IMR-90 (cell line): ENCODE results near the gene RELCH. TPM values are rescaled to one million over a fixed set of nuclear protein-coding genes. Genes with fewer than 3 reads are reported as not detected.

ENCODE experiments used
- ATAC-seq: fragments of 200-7000 bp; cut with Tn5 transposase; 2 replicates; pipeline ENCODE4 v1.9.1; 2020; ENCODE audit warnings: low read depth, mild to moderate bottlenecking, moderate library complexity
- BruUV-seq: library from RNA; stranded (reverse); fragments of 400-500 nt; replicated peaks from 2 replicates; lab custom pipeline; 2021; lab: Mats Ljungman, UMichigan
- CTCF ChIA-PET: fragments of 300-600 bp; formaldehyde crosslinking; extraction: SDS; loops from one replicate; lab custom pipeline; 2021; ENCODE audit warnings: antibody characterized with exemption; lab: Yijun Ruan, JAX
- POLR2A ChIA-PET: fragments of 300-600 bp; sonication (Branson Sonifier 250); formaldehyde crosslinking; loops from one replicate; lab custom pipeline; 2022; ENCODE audit warnings: antibody characterized with exemption; ENCODE audit not compliant: unreplicated experiment; lab: Charles Lee
- DNase-seq: peaks from one replicate; pipeline ENCODE4 v3.0.0; 2013
- H2AFZ ChIP-seq: replicated peaks from 2 replicates; pipeline ENCODE3; 2013; ENCODE audit warnings: low read length, mild to moderate bottlenecking; ENCODE audit not compliant: poor library complexity
- H2AK5ac ChIP-seq: 2 replicates; pipeline ENCODE4 v1.6.1; 2013; ENCODE audit warnings: low read depth, low read length, inconsistent platforms
- H2AK9ac ChIP-seq: replicated peaks from 2 replicates; pipeline ENCODE3; 2013; ENCODE audit warnings: mild to moderate bottlenecking, low read depth, low read length, moderate library complexity; ENCODE audit not compliant: poor library complexity
- H2BK120ac ChIP-seq: 2 replicates; pipeline ENCODE4 v1.6.1; 2013; ENCODE audit warnings: low read depth, low read length, inconsistent platforms
- H2BK15ac ChIP-seq: 3 replicates; pipeline ENCODE4 v1.6.1; 2013; ENCODE audit warnings: low read depth, low read length, inconsistent platforms
- H2BK20ac ChIP-seq: 2 replicates; pipeline ENCODE4 v1.6.1; 2013; ENCODE audit warnings: low read depth, mild to moderate bottlenecking, inconsistent platforms, low read length, moderate library complexity
- H2BK5ac ChIP-seq: 2 replicates; pipeline ENCODE4 v1.6.1; 2013; ENCODE audit warnings: mild to moderate bottlenecking, low read depth, low read length, inconsistent platforms; ENCODE audit not compliant: poor library complexity, severe bottlenecking
- H3K14ac ChIP-seq: replicated peaks from 2 replicates; pipeline ENCODE4 v1.6.1; 2013; ENCODE audit warnings: low read depth, low read length, inconsistent platforms
- H3K18ac ChIP-seq: 2 replicates; pipeline ENCODE4 v1.6.1; 2013; ENCODE audit warnings: low read depth, low read length, control low read depth
- H3K23ac ChIP-seq: 2 replicates; pipeline ENCODE4 v1.6.1; 2013; ENCODE audit warnings: low read depth, low read length, inconsistent platforms
- H3K27ac ChIP-seq: 2 replicates; pipeline ENCODE4 v1.5.1; 2013; ENCODE audit warnings: mild to moderate bottlenecking, control low read depth, low read length; ENCODE audit not compliant: insufficient read depth
- H3K27me3 ChIP-seq: 2 replicates; pipeline ENCODE4 v1.6.1; 2013; ENCODE audit warnings: low read length; ENCODE audit not compliant: control insufficient read depth, insufficient read depth
- H3K36me3 ChIP-seq: 2 replicates; pipeline ENCODE4 v1.6.1; 2013; ENCODE audit warnings: low read length, mixed read lengths; ENCODE audit not compliant: control insufficient read depth, insufficient read depth
- H3K4ac ChIP-seq: 2 replicates; pipeline ENCODE4 v1.6.1; 2013; ENCODE audit warnings: low read depth, low read length, inconsistent platforms
- H3K4me1 ChIP-seq: 2 replicates; pipeline ENCODE4 v1.6.1; 2013; ENCODE audit warnings: low read length, mixed read lengths; ENCODE audit not compliant: control insufficient read depth, insufficient read depth
- H3K4me2 ChIP-seq: 2 replicates; pipeline ENCODE4 v1.6.1; 2013; ENCODE audit warnings: low read depth, mild to moderate bottlenecking, control low read depth, low read length, moderate library complexity
- H3K4me3 ChIP-seq: 2 replicates; pipeline ENCODE4 v1.5.1; 2013; ENCODE audit warnings: low read depth, mild to moderate bottlenecking, control low read depth, low read length, moderate library complexity; ENCODE audit not compliant: insufficient read depth
- H3K56ac ChIP-seq: 2 replicates; pipeline ENCODE4 v1.6.1; 2013; ENCODE audit warnings: low read length, inconsistent platforms; ENCODE audit not compliant: insufficient read depth; ENCODE audit errors: extremely low read depth
- H3K79me1 ChIP-seq, 2 experiments: 2 replicates each; pipeline ENCODE4 v1.6.1; 2013; ENCODE audit warnings: low read length in 2 of 2, inconsistent platforms in 1 of 2, low read depth in 1 of 2
- H3K9ac ChIP-seq: 2 replicates; pipeline ENCODE4 v1.6.1; 2013; ENCODE audit warnings: low read depth, low read length, control low read depth
- H3K9me1 ChIP-seq: 2 replicates; pipeline ENCODE4 v1.6.1; 2013; ENCODE audit warnings: low read length, inconsistent platforms; ENCODE audit not compliant: insufficient read depth
- H3K9me3 ChIP-seq: 2 replicates; pipeline ENCODE4 v1.6.1; 2013; ENCODE audit warnings: low read length; ENCODE audit not compliant: control insufficient read depth, insufficient read depth
- H4K20me1 ChIP-seq: 2 replicates; pipeline ENCODE4 v1.6.1; 2013; ENCODE audit warnings: low read length, inconsistent platforms; ENCODE audit not compliant: insufficient read depth
- H4K5ac ChIP-seq: 2 replicates; pipeline ENCODE4 v1.6.1; 2013; ENCODE audit warnings: mild to moderate bottlenecking, low read depth, low read length, control low read depth
- H4K8ac ChIP-seq, 2 experiments: 2 replicates each; pipeline ENCODE4 v1.6.1; 2013; ENCODE audit warnings: low read depth in 2 of 2, low read length in 2 of 2, control low read depth in 1 of 2, inconsistent platforms in 1 of 2
- H4K91ac ChIP-seq: 2 replicates; pipeline ENCODE4 v1.6.1; 2013; ENCODE audit warnings: low read depth, low read length, inconsistent platforms; ENCODE audit not compliant: insufficient read depth
- BHLHE40 ChIP-seq: fragments of 150-350 bp; IDR thresholded peaks from 2 replicates; pipeline ENCODE4 v1.6.1; 2016; ENCODE audit warnings: mild to moderate bottlenecking, low read depth, low read length
- CEBPB ChIP-seq: IDR thresholded peaks from 2 replicates; pipeline ENCODE4 v1.6.1; 2012; ENCODE audit warnings: low read depth, low read length, improper control_type of control experiment
- CHD1 ChIP-seq: IDR thresholded peaks from 2 replicates; pipeline ENCODE4 v1.6.1; 2012; ENCODE audit warnings: low read depth, low read length, improper control_type of control experiment
- FOS ChIP-seq: fragments of 150-350 bp; IDR thresholded peaks from 2 replicates; pipeline ENCODE4 v1.6.1; 2016; ENCODE audit warnings: low read depth, low read length
- MAFK ChIP-seq: IDR thresholded peaks from 2 replicates; pipeline ENCODE4 v1.6.1; 2012; ENCODE audit warnings: low read depth, low read length, improper control_type of control experiment
- MAZ ChIP-seq: IDR thresholded peaks from 2 replicates; pipeline ENCODE4 v1.6.1; 2012; ENCODE audit warnings: low read depth, mild to moderate bottlenecking, low read length, improper control_type of control experiment, moderate library complexity, borderline replicate concordance
- MXI1 ChIP-seq: IDR thresholded peaks from 2 replicates; pipeline ENCODE4 v1.6.1; 2012; ENCODE audit warnings: low read depth, mild to moderate bottlenecking, low read length, moderate library complexity, borderline replicate concordance
- NFE2L2 ChIP-seq: fragments of 150-350 bp; IDR thresholded peaks from 2 replicates; pipeline ENCODE4 v1.6.1; 2016; ENCODE audit warnings: low read depth, mild to moderate bottlenecking, low read length
- POLR2A ChIP-seq: IDR thresholded peaks from 2 replicates; pipeline ENCODE4 v1.6.1; 2012; ENCODE audit warnings: mild to moderate bottlenecking, low read depth, low read length
- RAD21 ChIP-seq: IDR thresholded peaks from 2 replicates; pipeline ENCODE4 v1.6.1; 2012; ENCODE audit warnings: low read length, improper control_type of control experiment
- RCOR1 ChIP-seq: IDR thresholded peaks from 2 replicates; pipeline ENCODE4 v1.6.1; 2012; ENCODE audit warnings: mild to moderate bottlenecking, low read length, improper control_type of control experiment; ENCODE audit not compliant: insufficient replicate concordance
- RFX5 ChIP-seq: IDR thresholded peaks from 2 replicates; pipeline ENCODE4 v1.8.0; 2012; ENCODE audit warnings: low read depth, mild to moderate bottlenecking, low read length, moderate library complexity
- SMC3 ChIP-seq: fragments of 150-350 bp; IDR thresholded peaks from 2 replicates; pipeline ENCODE4 v1.6.1; 2016; ENCODE audit warnings: low read depth, mild to moderate bottlenecking, antibody characterized with exemption, low read length, moderate library complexity
- USF2 ChIP-seq: fragments of 150-350 bp; IDR thresholded peaks from 2 replicates; pipeline ENCODE4 v1.6.1; 2017; ENCODE audit warnings: mild to moderate bottlenecking, antibody characterized with exemption, low read length, low read depth
- WGBS, 2 experiments: methylation state at CpG; one replicate each; pipeline versions ENCODE4 v1.1.5 to v1.1.7; 2013; ENCODE audit warnings: missing lambda C conversion rate in 2 of 2; ENCODE audit not compliant: insufficient read length in 1 of 2; ENCODE audit errors: extremely low coverage in 2 of 2; 5-methylcytosine and 5-hydroxymethylcytosine counted together
- dilution Hi-C: fragments of 300-500 bp; cut with HindIII; formaldehyde crosslinking; loops from one replicate; pipeline ENCODE4 v1.14.3; 2018; ENCODE audit warnings: low sequenced_read_pairs; ENCODE audit not compliant: unreplicated experiment
- in situ Hi-C: fragments of 300-500 bp; cut with MboI; formaldehyde crosslinking; loops from 3 replicates; pipeline ENCODE4 v1.14.3; 2019; ENCODE audit warnings: low sequenced_read_pairs, inconsistent platforms, mixed read lengths
- intact Hi-C: fragments of 100-400 bp; cut with micrococcal nuclease; formaldehyde crosslinking; loops from 2 replicates; pipeline ENCODE4 v1.10.0; 2022
- polyA plus RNA-seq, 3 experiments: library from polyadenylated mRNA; depleted of rRNA; stranded (reverse); fragments of >200 nt; gene quantifications; 2 replicates each; pipeline ENCODE4 v1.2.3, GENCODE V29; 2012; ENCODE audit warnings: low replicate concordance in 1 of 3
- total RNA-seq: library from RNA; depleted of rRNA; stranded (reverse); fragments of >200 nt; gene quantifications from 2 replicates; pipeline ENCODE4 v1.2.3, GENCODE V29; 2012
- TF ChIP-seq, protein P1 (sequence below): fragments of 150-350 bp; IDR thresholded peaks from 2 replicates; pipeline ENCODE4 v1.6.1; 2016; ENCODE audit warnings: low read depth, mild to moderate bottlenecking, low read length, moderate library complexity, borderline replicate concordance
- TF ChIP-seq, protein P2 (sequence below): conservative IDR thresholded peaks from 2 replicates; pipeline ENCODE4 v1.5.1; 2012; ENCODE audit warnings: mild to moderate bottlenecking, low read depth, low read length, improper control_type of control experiment

RELCH gene
- total and polyA plus RNA-seq, 2 of the 4 experiments (the other 2 are of a cell fraction) = 14.4 to 52.5 TPM

DNA sequence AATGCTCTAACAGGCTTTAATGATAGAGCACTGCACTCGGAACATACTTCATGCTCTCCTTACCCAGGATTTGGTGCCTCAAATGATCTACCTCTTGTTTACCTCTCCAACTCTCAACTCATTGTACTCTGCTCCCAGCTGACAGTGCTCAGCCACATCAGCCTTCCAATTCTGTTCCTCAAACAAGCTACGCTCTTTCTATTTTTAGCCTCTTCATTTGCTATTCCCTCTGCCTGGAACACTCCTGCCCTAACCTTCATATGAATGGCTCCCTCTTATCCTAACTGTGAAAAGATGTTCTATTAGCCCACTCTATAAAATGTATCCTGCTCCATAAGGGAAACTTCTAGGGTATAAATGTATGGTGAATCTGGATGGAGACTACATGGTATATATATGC lies 42.7 kb upstream of the RELCH start:
- Histone ChIP-seq H3K23ac (no peak overlapping the region), H2AFZ (no peak overlapping the region), H3K56ac (no peak overlapping the region), H4K20me1 (no peaks in the 10 kb centered on the region), H3K18ac (no peak overlapping the region), H3K4me3 (no peak overlapping the region), H4K91ac (no peak overlapping the region), H2BK5ac (no peak overlapping the region), H2BK20ac (no peak overlapping the region), H4K8ac (no peak overlapping the region), H3K4ac (no peak overlapping the region), H3K27ac (no peak overlapping the region), H3K36me3 (peaks cover 3% of the 10 kb centered on the region; the same call in 1 of the 2 replicates), H3K79me1 (no peaks in the 10 kb centered on the region), H3K4me1 (no peaks in the 10 kb centered on the region), H3K14ac (no peak overlapping the region), H2BK15ac (no peak overlapping the region), H3K9me3 (no peaks in the 10 kb centered on the region), H3K9ac (no peak overlapping the region), H3K9me1 (peaks cover 6% of the 10 kb centered on the region), H4K5ac (no peak overlapping the region), H2BK120ac (no peak overlapping the region), H2AK9ac (no peak overlapping the region), H3K27me3 (no peaks in the 10 kb centered on the region), H3K4me2 (no peak overlapping the region), H2AK5ac (no peak overlapping the region)
- TF ChIP-seq NFE2L2 = no peak
- no peak for TF ChIP-seq RFX5
- TF ChIP-seq USF2 = no peak
- no peak for TF ChIP-seq FOS
- no peak for TF ChIP-seq POLR2A
- no peak for TF ChIP-seq CHD1
- TF ChIP-seq RCOR1 = no peak
- TF ChIP-seq MXI1 = no peak
- no peak for TF ChIP-seq MAZ
- no peak for TF ChIP-seq RAD21
- TF ChIP-seq, protein P1, sequence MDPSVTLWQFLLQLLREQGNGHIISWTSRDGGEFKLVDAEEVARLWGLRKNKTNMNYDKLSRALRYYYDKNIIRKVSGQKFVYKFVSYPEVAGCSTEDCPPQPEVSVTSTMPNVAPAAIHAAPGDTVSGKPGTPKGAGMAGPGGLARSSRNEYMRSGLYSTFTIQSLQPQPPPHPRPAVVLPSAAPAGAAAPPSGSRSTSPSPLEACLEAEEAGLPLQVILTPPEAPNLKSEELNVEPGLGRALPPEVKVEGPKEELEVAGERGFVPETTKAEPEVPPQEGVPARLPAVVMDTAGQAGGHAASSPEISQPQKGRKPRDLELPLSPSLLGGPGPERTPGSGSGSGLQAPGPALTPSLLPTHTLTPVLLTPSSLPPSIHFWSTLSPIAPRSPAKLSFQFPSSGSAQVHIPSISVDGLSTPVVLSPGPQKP = no peak
- TF ChIP-seq, protein P2, sequence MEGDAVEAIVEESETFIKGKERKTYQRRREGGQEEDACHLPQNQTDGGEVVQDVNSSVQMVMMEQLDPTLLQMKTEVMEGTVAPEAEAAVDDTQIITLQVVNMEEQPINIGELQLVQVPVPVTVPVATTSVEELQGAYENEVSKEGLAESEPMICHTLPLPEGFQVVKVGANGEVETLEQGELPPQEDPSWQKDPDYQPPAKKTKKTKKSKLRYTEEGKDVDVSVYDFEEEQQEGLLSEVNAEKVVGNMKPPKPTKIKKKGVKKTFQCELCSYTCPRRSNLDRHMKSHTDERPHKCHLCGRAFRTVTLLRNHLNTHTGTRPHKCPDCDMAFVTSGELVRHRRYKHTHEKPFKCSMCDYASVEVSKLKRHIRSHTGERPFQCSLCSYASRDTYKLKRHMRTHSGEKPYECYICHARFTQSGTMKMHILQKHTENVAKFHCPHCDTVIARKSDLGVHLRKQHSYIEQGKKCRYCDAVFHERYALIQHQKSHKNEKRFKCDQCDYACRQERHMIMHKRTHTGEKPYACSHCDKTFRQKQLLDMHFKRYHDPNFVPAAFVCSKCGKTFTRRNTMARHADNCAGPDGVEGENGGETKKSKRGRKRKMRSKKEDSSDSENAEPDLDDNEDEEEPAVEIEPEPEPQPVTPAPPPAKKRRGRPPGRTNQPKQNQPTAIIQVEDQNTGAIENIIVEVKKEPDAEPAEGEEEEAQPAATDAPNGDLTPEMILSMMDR = no peak
- no peak for TF ChIP-seq CEBPB
- TF ChIP-seq BHLHE40 = no peak
- no peak for TF ChIP-seq SMC3
- no peak for TF ChIP-seq MAFK
- intact Hi-C loops = no loop called here
- BruUV-seq = no TSS peak
- in situ Hi-C loops = no loop called here
- dilution Hi-C loops = no loop called here
- POLR2A ChIA-PET = no interaction called here
- DNase-seq (no peak), ATAC-seq (no peak)
- CTCF ChIA-PET = interaction anchor here (0.7 to 1.8 kb wide), 2 partner anchors 13 to 1688 kb away, joined by 3 to 5 read pairs; no protein-coding TSS in a partner anchor
- WGBS, 2 experiments = 92% methylated on average over 2 of the region's 2 CpGs; no CpG with 5 or more reads in 1 of the 2 experiments
